Measurements from ENCODE around the gene ATP2B1.

ATP2B1 gene

GRCh38 chr12:89689306-89689705, 19.3 kb downstream of the ATP2B1 start:
- TF ChIP-seq POLR2A (IDR thresholded peaks at IDR 0.05; ENCODE audit: low read depth, low read length) (no peak), TAF1 (IDR thresholded peaks at IDR 0.05; ENCODE audit: borderline replicate concordance, low read depth, low read length) (no peak), POLR2AphosphoS5 (IDR thresholded peaks at IDR 0.05; ENCODE audit: low read depth, low read length) (no peak)
- no peak for FAIRE-seq

DNA sequence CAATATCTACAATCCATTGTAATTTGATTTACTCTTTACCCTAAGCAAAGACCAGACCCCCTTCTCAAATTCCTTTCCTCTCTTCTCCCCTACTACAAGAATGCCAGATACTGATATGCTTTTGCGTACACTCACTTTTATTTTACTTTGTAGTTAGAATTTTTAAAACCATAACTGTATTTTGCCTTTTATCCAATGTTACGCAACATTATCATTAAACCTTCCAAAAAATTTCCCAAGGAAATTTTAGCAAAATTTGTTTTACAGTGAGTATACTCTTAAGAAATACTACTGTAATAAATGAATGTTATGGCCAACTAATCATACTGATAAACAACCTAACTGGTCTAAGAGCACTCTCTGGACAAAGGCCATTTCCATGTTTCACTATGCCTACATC, 22.3 kb downstream of the ATP2B1 start:
- no peak for TF ChIP-seq POLR2A (IDR thresholded peaks at IDR 0.05; ENCODE audit: low read depth, low read length)
- TF ChIP-seq POLR2AphosphoS5 (IDR thresholded peaks at IDR 0.05; ENCODE audit: low read depth, low read length) = no peak
- TF ChIP-seq TAF1 (IDR thresholded peaks at IDR 0.05; ENCODE audit: borderline replicate concordance, low read depth, low read length) = no peak
- DNase-seq (ENCODE audit: insufficient read length) = no peak
- FAIRE-seq = no peak

More at GRCh38 chr12:89689306-89689705, 19.3 kb downstream of the ATP2B1 start:
- no peak for DNase-seq (ENCODE audit: insufficient read length)

- TF ChIP-seq POLR2A (IDR thresholded peaks at IDR 0.05; ENCODE audit: low read depth, low read length) (no peak), TAF1 (IDR thresholded peaks at IDR 0.05; ENCODE audit: borderline replicate concordance, low read depth, low read length) (no peak), POLR2AphosphoS5 (IDR thresholded peaks at IDR 0.05; ENCODE audit: low read depth, low read length) (no peak)
- DNase-seq (ENCODE audit: insufficient read length) = no peak
- no peak for FAIRE-seq
These were observed 23.2 kb downstream of the ATP2B1 start for GRCh38 chr12:89685363-89685972.

DNA sequence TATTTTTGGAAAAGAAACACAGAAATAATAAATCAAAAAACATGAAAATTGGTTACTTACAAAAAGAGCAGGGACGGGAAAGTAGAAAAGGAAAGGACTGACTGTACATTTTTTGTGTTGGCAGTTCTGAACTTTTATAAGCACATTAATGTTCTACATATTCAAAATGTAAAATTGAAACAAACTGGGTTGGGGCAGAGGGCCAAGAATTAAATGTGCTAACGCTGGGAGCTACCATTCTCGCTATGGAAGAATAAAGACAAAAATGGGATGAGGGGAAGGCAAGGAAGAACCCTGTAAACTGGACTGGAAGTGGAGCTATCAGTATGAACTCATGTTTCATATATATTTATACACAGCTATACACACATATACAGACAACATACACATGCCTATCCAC, 24.5 kb downstream of the ATP2B1 start:
- FAIRE-seq (no peak), DNase-seq (ENCODE audit: insufficient read length) (no peak)
- TF ChIP-seq TAF1 (IDR thresholded peaks at IDR 0.05; ENCODE audit: borderline replicate concordance, low read depth, low read length) (no peak), POLR2A (IDR thresholded peaks at IDR 0.05; ENCODE audit: low read depth, low read length) (no peak), POLR2AphosphoS5 (IDR thresholded peaks at IDR 0.05; ENCODE audit: low read depth, low read length) (no peak)

- peak; percentile 75 for FAIRE-seq
- no peak for DNase-seq (ENCODE audit: insufficient read length)
- TF ChIP-seq POLR2AphosphoS5 (IDR thresholded peaks at IDR 0.05; ENCODE audit: low read depth, low read length) (no peak), TAF1 (IDR thresholded peaks at IDR 0.05; ENCODE audit: borderline replicate concordance, low read depth, low read length) (no peak), POLR2A (IDR thresholded peaks at IDR 0.05; ENCODE audit: low read depth, low read length) (no peak)
These were observed 26.4 kb downstream of the ATP2B1 start for GRCh38 chr12:89682284-89682683.

GRCh38 chr12:89680409-89680808, 28.2 kb downstream of the ATP2B1 start:
- no peak for FAIRE-seq
- TF ChIP-seq POLR2A (IDR thresholded peaks at IDR 0.05; ENCODE audit: low read depth, low read length) (no peak), TAF1 (IDR thresholded peaks at IDR 0.05; ENCODE audit: borderline replicate concordance, low read depth, low read length) (no peak), POLR2AphosphoS5 (IDR thresholded peaks at IDR 0.05; ENCODE audit: low read depth, low read length) (no peak)
- no peak for DNase-seq (ENCODE audit: insufficient read length)

DNA sequence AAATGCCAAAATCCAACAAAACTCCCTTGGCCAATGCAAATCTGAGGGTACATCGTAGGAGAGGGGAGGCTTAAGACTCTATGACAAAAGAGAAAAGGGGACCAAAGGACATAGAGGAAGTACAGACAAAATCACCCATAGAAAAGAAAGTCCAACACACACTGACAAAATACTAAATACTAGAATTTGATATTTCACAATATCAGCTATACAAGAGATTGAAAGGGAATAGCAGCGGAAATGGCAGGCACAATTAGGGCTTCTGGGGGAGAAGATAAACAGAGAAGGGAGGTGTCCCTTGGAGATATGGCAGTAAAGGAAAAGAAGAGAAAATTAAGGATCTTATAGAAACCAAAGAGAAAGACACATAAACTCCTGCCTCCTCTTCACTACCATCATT, 29.0 kb downstream of the ATP2B1 start:
- FAIRE-seq = no peak
- DNase-seq (ENCODE audit: insufficient read length) = no peak
- TF ChIP-seq POLR2A (IDR thresholded peaks at IDR 0.05; ENCODE audit: low read depth, low read length) (no peak), POLR2AphosphoS5 (IDR thresholded peaks at IDR 0.05; ENCODE audit: low read depth, low read length) (no peak), TAF1 (IDR thresholded peaks at IDR 0.05; ENCODE audit: borderline replicate concordance, low read depth, low read length) (no peak)

GRCh38 chr12:89678225-89678624, 30.4 kb downstream of the ATP2B1 start:
- FAIRE-seq (peak; percentile 33), DNase-seq (ENCODE audit: insufficient read length) (no peak)

GRCh38 chr12:89676930-89677329, 31.7 kb downstream of the ATP2B1 start:
- DNase-seq (ENCODE audit: insufficient read length) (no peak), FAIRE-seq (no peak)
- TF ChIP-seq POLR2A (IDR thresholded peaks at IDR 0.05; ENCODE audit: low read depth, low read length) (no peak), TAF1 (IDR thresholded peaks at IDR 0.05; ENCODE audit: borderline replicate concordance, low read depth, low read length) (no peak), POLR2AphosphoS5 (IDR thresholded peaks at IDR 0.05; ENCODE audit: low read depth, low read length) (no peak)

More at GRCh38 chr12:89678225-89678624, 30.4 kb downstream of the ATP2B1 start:
- TF ChIP-seq TAF1 (IDR thresholded peaks at IDR 0.05; ENCODE audit: borderline replicate concordance, low read depth, low read length) (no peak), POLR2A (IDR thresholded peaks at IDR 0.05; ENCODE audit: low read depth, low read length) (no peak), POLR2AphosphoS5 (IDR thresholded peaks at IDR 0.05; ENCODE audit: low read depth, low read length) (no peak)

DNA sequence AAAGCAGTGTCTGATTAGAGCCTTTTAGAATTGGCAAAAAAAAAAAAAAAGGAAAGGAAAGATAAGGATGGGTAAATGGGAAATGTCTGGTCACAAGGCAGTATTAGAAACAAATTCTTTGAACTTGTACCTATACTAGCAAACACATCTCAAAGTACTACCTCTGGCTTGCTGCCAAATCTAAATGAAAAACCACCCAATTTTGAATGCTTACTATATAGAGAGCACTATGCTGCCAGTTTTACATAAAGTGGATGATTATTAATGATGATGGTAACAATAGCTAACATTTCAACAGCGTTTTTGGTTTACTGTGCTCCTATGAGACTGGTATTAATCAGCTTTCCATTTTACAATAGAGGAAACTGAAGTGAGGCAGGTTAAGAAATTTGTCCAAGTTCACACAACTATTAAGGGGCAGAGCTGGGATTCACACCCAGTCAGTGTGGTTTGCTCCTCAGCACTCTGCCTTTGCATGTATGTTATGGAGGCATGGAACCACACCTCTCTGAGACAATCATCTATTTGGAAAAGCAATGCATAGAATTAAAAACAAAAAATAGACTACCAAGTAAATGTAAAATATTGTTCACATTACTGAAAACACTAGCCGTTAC, 34.2 kb downstream of the ATP2B1 start:
- DNase-seq (ENCODE audit: insufficient read length) (no peak), FAIRE-seq (peak; percentile 14)
- no peak for TF ChIP-seq POLR2A (IDR thresholded peaks at IDR 0.05; ENCODE audit: low read depth, low read length)
- no peak for TF ChIP-seq POLR2AphosphoS5 (IDR thresholded peaks at IDR 0.05; ENCODE audit: low read depth, low read length)
- no peak for TF ChIP-seq TAF1 (IDR thresholded peaks at IDR 0.05; ENCODE audit: borderline replicate concordance, low read depth, low read length)

DNA sequence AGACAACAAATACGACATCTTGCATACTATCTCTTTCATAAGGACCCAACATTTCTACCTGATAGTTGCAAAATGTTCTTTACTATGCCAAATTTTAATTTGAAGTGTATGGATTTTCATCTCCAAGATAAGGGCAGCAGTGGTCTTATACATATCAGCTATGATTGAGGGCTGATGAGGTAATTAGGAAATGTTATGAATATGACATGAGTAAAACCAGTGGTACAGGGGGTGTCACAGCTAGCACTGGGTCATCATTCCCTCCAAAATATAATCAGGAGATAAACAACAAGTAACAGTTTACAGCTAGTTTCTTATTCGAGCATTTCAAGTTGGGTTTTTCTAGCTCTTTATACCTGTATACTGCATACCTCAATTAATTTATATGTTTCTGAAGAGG, 35.0 kb downstream of the ATP2B1 start:
- TF ChIP-seq POLR2AphosphoS5 (IDR thresholded peaks at IDR 0.05; ENCODE audit: low read depth, low read length) (no peak), POLR2A (IDR thresholded peaks at IDR 0.05; ENCODE audit: low read depth, low read length) (no peak), TAF1 (IDR thresholded peaks at IDR 0.05; ENCODE audit: borderline replicate concordance, low read depth, low read length) (no peak)
- peak; percentile 36 for FAIRE-seq
- DNase-seq (ENCODE audit: insufficient read length) = no peak

GRCh38 chr12:89672589-89672979, 36.1 kb downstream of the ATP2B1 start:
- DNase-seq (ENCODE audit: insufficient read length) (no peak), FAIRE-seq (no peak)
- TF ChIP-seq POLR2AphosphoS5 (IDR thresholded peaks at IDR 0.05; ENCODE audit: low read depth, low read length) (no peak), TAF1 (IDR thresholded peaks at IDR 0.05; ENCODE audit: borderline replicate concordance, low read depth, low read length) (no peak), POLR2A (IDR thresholded peaks at IDR 0.05; ENCODE audit: low read depth, low read length) (no peak)

All from GM12892 (cell line).